Measurements from ENCODE around the gene DCXR.

The DCXR gene

DNA sequence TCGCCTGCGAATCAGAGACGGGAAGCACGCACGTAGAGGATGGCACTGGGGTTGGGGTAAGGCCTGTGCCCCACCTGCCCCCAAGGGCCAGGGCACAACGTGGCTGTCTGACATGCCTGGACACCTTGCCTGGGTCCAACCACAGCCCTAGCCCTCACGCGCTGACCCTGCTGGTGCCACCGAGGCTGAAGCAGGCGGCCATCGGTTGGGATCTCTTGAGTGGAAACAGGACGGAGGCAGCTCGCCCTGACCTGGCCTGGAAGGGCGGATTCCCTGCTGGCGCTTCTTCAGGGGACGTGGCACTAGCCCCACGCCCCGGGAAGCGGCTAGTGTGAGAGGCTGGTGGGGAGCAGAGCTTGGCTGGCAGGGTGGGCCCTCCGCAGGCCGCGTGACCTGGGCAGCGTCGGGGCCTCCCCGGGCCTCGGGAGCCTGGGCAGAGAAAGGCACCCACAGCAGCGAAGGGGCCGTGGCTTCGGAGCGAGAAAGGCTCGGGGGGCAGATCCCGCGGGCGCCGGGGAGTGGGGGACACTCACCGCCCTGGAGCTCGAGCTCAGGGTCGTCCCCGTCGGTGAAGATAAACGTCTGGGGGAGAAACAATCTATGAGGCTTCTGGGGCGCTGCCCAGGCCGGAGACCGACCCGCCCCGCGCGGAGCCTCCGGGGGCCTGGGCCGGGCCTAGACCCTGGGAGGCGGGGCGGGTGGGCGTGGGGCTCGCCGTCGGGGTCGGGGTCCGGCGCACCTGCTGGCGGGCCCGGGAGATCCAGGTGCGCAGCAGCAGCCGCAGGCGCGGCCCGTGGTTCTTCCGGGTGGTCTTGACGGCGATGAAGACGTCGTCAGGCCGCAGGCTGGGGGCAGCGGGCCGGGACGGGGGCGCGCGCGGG lies 13.5 kb upstream of the DCXR start:
- H3K36me3 ChIP-seq: peaks cover 58% of the 10 kb centered on the region
- H3K27ac ChIP-seq: peak overlapping the region; percentile 57
- H3K4me1 ChIP-seq (ENCODE audit: control insufficient read depth in 1 of 2, insufficient read depth in 1 of 2, low read depth in 1 of 2, low read length in 1 of 2): peaks cover 15 to 21% of the 10 kb centered on the region in 2 experiments
- TF ChIP-seq CTCF (IDR thresholded peaks at IDR 0.05): no peak
- H3K9me3 ChIP-seq: no peaks in the 10 kb centered on the region
- H3K4me3 ChIP-seq (ENCODE audit: low read depth in 1 of 2, low read length in 1 of 2): peak overlapping the region; percentile 62 to 64
- no peaks in the 10 kb centered on the region for H3K27me3 ChIP-seq

- no peaks in the 10 kb centered on the region for H3K9me3 ChIP-seq
- TF ChIP-seq CTCF (IDR thresholded peaks at IDR 0.05): no peak
- H3K27me3 ChIP-seq: no peaks in the 10 kb centered on the region
- peak overlapping the region; percentile 62 to 64 for H3K4me3 ChIP-seq (ENCODE audit: low read depth in 1 of 2, low read length in 1 of 2)
- H3K27ac ChIP-seq: no peak overlapping the region
- H3K4me1 ChIP-seq (ENCODE audit: control insufficient read depth in 1 of 2, insufficient read depth in 1 of 2, low read depth in 1 of 2, low read length in 1 of 2): peaks cover 15 to 21% of the 10 kb centered on the region in 2 experiments
- H3K36me3 ChIP-seq: peaks cover 50% of the 10 kb centered on the region
These were observed 12.8 kb upstream of the DCXR start for GRCh38 chr17:82050152-82050760.

DNA sequence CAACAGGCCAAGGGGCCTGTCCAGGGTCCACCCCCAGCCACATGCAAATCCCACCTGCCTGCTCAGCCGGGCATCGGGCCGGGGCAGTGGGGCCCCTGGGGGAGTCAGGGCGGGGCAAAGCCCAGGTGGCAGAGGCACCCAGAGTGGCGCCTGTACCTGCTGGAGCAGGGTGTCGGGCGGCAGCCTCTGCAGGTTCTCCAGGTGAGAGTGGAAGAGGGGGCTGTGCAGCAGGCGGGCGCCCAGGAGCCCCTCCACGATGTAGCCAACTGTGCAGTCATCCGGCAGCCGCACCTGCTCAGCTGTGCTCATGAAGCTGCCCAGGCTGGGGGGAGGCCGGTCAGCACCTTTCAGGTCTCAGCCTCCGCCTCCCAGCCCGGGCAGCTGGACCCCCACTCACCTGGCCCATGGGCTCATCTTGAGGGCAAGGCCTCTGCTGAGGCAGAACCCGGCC lies 12.0 kb upstream of the DCXR start:
- H3K9me3 ChIP-seq: no peaks in the 10 kb centered on the region
- no peak overlapping the region for H3K4me3 ChIP-seq (ENCODE audit: low read depth in 1 of 2, low read length in 1 of 2)
- H3K4me1 ChIP-seq (ENCODE audit: control insufficient read depth in 1 of 2, insufficient read depth in 1 of 2, low read depth in 1 of 2, low read length in 1 of 2): peaks cover 15 to 21% of the 10 kb centered on the region in 2 experiments
- H3K36me3 ChIP-seq: peaks cover 43% of the 10 kb centered on the region
- H3K27ac ChIP-seq: no peak overlapping the region
- no peak for TF ChIP-seq CTCF (IDR thresholded peaks at IDR 0.05)
- no peaks in the 10 kb centered on the region for H3K27me3 ChIP-seq

DNA sequence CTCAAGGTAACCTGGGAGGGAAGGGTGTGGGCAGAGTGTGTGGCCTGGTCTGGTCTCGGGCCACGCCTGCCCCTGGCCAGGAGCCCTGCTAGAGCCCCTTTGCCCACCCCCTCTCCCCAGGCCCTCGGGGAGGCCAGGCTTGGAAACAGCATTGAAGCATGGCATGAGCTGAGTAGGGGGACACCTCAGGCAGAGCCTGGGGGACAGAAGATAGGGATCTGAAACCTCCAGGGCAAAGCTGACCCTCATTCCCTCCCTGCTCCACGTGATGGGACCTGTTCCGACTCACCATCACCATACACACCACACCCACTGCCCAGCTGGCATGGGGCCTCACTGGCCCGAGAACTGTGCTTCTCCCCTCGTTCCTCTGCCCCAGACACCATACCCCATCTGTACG lies 11.6 kb upstream of the DCXR start:
- Histone ChIP-seq H3K27me3 (no peaks in the 10 kb centered on the region), H3K4me3 (ENCODE audit: low read depth in 1 of 2, low read length in 1 of 2) (no peak overlapping the region), H3K4me1 (ENCODE audit: control insufficient read depth in 1 of 2, insufficient read depth in 1 of 2, low read depth in 1 of 2, low read length in 1 of 2) (peaks cover 15 to 21% of the 10 kb centered on the region in 2 experiments), H3K27ac (no peak overlapping the region), H3K9me3 (no peaks in the 10 kb centered on the region), H3K36me3 (peaks cover 39% of the 10 kb centered on the region)
- TF ChIP-seq CTCF (IDR thresholded peaks at IDR 0.05): no peak

DNA sequence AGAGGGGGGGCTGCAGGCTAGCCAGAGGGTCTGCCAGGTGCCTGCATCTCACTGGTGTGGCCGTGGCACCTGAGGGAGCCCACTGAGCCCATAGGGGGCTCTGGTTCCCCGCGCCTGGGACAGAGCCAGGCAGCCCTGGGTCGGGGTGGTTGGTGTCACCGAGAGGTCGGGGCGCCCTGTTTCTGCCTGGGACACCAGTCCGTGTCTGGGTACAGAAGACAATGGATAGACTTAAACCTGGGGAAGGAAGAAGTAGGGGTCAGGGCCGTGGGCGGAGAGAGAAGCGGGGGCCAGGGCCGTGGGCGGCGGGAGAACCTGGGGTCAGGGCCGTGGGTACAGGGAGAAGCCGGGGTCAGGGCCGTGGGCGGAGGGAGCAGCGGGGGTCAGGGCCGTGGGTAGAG lies 11.1 kb upstream of the DCXR start:
- Histone ChIP-seq H3K4me1 (ENCODE audit: control insufficient read depth in 1 of 2, insufficient read depth in 1 of 2, low read depth in 1 of 2, low read length in 1 of 2) (peaks cover 15 to 21% of the 10 kb centered on the region in 2 experiments), H3K4me3 (ENCODE audit: low read depth in 1 of 2, low read length in 1 of 2) (no peak overlapping the region), H3K27ac (no peak overlapping the region), H3K9me3 (no peaks in the 10 kb centered on the region), H3K36me3 (peaks cover 34% of the 10 kb centered on the region), H3K27me3 (no peaks in the 10 kb centered on the region)
- TF ChIP-seq CTCF (IDR thresholded peaks at IDR 0.05): no peak
